Stimulated activated CD8-positive, alpha-beta memory T cell treated with anti-CD3 and anti-CD28 coated beads, Interleukin-4, amount 100 ng/mL, for 4 hours (primary cell): ENCODE results near the gene CDHR5.

Experiments used
- DNase-seq, 2 donors: peaks; one replicate each; pipeline ENCODE4 v3.0.0-alpha.2; 2020; ENCODE audit warnings: low read depth in 2 of 2, low spot score in 1 of 2

CDHR5 gene

GRCh38 chr11:611001-611996 is 13.5 kb downstream of the CDHR5 start:
- no peak for DNase-seq

- no peak for DNase-seq
Observed at GRCh38 chr11:610146-610801, 14.5 kb downstream of the CDHR5 start.

DNA sequence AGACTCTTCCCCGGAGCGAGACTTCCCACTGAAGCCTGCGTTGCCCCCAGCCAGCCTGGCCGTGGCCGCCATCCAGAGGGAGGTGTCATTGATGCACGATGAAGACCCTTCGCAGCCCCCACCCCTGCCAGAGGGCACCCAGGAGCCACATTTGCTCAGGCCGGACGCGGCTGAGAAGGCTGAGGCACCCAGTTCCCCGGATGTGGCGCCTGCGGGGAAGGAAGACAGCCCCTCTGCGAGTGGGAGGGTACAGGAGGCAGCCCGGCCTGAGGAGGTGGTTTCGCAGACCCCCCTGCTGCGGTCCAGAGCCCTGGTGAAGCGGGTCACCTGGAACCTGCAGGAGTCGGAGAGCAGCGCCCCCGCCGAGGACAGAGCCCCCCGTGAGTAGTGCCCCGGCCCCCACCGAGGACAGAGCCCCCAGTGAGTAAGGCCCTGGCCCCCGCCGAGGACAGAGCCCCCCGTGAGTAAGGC is 15.4 kb downstream of the CDHR5 start:
- no peak for DNase-seq

DNA sequence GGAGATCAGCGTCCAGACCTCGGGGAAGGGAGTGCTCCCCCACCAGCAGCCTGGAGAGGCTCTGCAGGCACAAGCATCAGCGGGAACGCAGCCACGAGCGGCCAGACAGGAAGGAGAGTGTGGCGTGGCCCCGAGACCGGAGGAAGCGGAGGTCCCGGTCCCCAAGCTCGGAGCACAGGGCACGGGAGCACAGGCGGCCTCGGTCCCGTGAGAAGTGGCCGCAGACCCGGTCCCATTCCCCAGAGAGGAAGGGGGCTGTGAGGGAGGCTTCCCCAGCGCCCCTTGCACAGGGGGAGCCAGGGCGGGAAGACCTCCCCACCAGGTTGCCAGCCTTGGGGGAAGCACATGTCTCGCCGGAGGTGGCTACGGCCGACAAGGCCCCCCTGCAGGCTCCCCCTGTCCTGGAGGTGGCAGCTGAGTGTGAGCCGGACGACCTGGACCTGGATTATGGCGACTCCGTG is 15.9 kb downstream of the CDHR5 start:
- no peak for DNase-seq

DNA sequence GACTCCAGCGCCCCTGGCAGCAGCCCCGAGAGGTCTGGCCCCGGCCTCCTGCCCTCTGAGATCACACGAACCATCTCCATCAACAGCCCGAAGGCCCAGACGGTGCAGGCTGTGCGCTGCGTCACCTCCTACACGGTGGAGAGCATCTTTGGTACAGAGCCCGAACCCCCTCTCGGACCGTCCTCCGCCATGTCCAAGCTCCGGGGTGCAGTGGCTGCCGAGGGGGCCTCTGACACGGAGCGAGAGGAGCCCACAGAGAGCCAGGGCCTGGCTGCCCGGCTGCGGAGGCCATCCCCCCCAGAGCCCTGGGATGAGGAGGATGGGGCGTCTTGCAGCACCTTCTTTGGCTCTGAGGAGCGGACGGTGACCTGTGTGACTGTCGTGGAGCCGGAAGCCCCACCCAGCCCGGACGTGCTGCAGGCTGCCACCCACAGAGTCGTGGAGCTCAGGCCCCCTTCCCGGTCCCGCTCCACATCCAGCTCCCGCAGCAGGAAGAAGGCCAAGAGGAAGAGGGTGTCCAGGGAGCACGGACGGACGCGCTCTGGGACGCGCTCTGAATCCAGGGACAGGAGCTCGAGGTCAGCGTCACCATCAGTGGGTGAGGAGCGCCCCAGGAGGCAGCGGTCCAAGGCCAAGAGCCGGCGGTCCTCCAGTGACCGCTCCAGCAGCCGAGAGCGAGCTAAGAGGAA is 16.6 kb downstream of the CDHR5 start:
- DNase-seq: no peak

DNA sequence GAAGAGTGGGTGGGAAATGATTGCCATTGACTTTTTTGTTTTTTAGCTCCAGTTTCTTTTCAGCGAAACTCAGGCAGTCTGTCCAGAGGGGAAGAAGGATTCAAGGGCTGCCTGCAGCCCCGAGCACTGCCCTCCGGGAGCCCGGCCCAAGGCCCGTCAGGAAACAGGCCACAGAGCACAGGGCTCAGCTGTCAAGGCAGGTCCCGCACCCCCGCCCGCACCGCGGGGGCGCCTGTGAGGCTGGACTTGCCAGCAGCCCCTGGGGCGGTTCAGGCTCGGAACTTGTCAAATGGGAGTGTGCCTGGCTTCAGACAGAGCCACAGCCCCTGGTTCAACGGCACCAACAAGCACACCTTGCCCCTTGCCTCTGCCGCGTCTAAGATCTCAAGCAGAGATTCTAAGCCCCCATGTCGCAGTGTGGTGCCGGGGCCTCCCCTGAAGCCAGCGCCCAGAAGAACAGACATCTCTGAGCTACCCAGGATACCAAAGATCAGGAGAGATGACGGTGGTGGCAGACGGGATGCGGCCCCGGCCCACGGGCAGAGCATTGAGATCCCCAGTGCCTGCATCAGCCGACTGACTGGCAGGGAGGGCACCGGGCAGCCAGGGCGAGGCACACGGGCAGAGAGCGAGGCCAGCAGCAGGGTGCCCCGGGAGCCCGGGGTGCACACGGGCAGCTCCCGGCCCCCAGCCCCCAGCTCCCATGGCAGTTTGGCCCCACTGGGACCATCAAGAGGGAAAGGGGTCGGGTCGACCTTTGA is 17.6 kb downstream of the CDHR5 start:
- DNase-seq: no peak

GRCh38 chr11:606245-606644 is 18.5 kb downstream of the CDHR5 start:
- DNase-seq: no peak

- DNase-seq: no peak
Observed at GRCh38 chr11:605286-606129, 19.2 kb downstream of the CDHR5 start.

- DNase-seq: no peak
Observed at GRCh38 chr11:603154-603553, 21.6 kb downstream of the CDHR5 start.

- DNase-seq: no peak
Observed at GRCh38 chr11:601573-602245, 23.0 kb downstream of the CDHR5 start.

- no peak for DNase-seq
Observed at GRCh38 chr11:598005-598680, 26.6 kb downstream of the CDHR5 start.

- no peak for DNase-seq
Observed at GRCh38 chr11:597166-597725, 27.5 kb downstream of the CDHR5 start.

DNA sequence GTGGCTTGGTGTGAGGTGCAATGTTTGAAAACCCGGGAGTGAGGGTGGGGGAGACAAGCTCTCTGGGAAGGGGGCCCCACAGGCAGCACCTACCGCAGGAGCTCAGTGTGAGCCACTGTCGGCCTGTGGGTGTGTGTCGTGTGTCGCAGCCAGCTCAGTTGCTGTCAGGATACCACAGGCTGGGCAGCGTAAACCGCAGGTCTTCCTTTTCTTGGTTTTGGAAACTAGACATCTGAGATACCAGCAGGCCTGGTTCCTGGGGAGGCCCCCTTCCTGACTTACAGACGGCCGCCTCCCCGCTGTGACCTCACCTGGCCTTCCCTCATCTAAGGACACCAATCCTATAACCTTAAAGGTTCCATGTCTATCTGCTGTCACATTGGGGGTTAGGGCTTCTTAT is 28.4 kb downstream of the CDHR5 start:
- no peak for DNase-seq

DNA sequence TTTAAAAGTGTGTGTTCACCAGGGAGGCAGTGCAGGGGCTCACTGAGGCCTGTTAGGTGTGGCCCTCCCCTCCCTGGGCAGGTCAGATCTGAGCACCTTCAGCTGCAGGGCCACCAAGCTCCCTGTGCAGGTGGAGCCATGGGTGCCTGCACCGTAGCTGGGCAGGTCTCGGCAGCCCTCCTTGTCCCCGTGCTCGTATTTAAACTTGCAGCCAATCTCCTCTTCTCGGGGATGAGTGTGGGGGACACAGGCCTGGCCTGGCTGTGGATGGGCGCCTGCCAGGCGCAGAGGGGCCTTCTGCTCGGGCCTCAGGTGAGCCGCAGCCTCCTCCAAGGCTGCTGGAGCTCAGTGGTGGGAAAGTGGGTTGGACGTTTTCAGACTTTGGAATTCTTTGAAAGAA is 29.4 kb downstream of the CDHR5 start:
- DNase-seq: no peak

DNA sequence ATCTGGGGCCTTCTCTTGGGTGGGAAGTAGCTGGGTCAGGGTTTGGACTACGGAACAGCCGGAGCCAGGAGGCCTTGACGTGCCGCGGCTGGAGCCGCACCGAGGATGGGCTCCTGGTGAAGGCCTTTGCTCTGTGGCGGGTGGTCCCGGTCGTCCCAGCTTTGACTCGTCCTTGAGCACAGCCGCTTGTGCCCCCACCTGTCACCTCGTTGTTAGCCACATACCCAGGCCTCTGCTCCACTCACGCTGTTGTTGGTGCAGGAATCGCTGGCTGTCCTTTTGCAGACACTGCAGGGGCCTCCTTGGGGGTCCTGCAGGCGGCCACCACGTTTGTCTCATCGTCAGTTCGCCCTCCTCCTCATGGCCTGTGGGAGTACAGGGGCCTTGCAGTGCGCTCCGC is 31.4 kb downstream of the CDHR5 start:
- DNase-seq: no peak

GRCh38 chr11:592918-593317 is 31.8 kb downstream of the CDHR5 start:
- DNase-seq: no peak

- no peak for DNase-seq
Observed at GRCh38 chr11:592501-592900, 32.3 kb downstream of the CDHR5 start.

GRCh38 chr11:590997-591396 is 33.8 kb downstream of the CDHR5 start:
- DNase-seq: no peak

- DNase-seq: no peak
Observed at GRCh38 chr11:589798-590197, 35.0 kb downstream of the CDHR5 start.
